GM21360 (cell line): ENCODE measurements around the gene ARMH2.
"Not testable (repeated sequence)": the region's sequence is repeated elsewhere in the genome, so short reads cannot be mapped to it uniquely, and the experiment has no call there.

Experiments
- ATAC-seq: cut with Tn5 transposase; IDR thresholded peaks from one replicate; pipeline ENCODE4 v1.9.1; 2021; ENCODE audit warnings: mild to moderate bottlenecking, moderate library complexity; ENCODE audit not compliant: unreplicated experiment

The ARMH2 gene

DNA sequence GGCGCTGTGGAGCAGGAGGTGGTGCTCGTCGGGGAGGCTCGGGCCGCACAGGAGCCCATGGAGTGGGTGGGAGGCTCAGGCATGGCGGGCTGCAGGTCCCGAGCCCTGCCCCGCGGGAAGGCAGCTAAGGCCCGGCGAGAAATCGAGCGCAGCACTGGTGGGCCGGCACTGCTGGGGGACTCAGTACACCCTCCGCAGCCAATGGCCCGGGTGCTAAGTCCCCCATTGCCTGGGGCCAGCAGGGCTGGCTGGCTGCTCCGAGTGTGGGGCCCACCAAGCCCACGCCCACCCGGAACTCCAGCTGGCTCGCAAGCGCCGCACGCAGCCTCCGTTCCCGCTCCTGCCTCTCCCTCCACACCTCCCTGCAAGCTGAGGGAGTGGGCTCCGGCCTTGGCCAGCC lies 32.7 kb downstream of the ARMH2 start:
- ATAC-seq = not testable (repeated sequence)

GRCh38 chr6:24764833-24765828 lies 33.6 kb downstream of the ARMH2 start:
- ATAC-seq = not testable (repeated sequence)

DNA sequence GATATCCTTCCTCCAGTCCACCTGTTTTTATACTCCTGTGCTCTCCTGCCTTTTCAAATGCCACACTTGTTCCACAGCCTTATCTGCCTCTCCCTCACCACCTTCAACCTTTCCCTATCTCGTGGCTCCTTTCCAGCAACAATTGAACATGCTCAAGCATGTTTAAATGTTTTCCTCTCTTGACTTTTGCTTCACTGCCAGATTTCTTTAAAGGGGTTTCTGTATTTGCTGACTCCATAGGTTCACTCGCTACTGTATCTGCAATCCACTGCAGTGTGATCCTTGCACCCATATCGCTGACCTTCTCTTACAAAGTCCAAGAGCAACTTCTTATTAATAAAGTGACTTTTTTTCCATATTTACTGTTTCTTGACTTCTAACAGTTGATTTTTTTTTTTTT lies 35.1 kb downstream of the ARMH2 start:
- no peak for ATAC-seq

- ATAC-seq = no peak
These were observed 36.9 kb downstream of the ARMH2 start for GRCh38 chr6:24761851-24762250.

DNA sequence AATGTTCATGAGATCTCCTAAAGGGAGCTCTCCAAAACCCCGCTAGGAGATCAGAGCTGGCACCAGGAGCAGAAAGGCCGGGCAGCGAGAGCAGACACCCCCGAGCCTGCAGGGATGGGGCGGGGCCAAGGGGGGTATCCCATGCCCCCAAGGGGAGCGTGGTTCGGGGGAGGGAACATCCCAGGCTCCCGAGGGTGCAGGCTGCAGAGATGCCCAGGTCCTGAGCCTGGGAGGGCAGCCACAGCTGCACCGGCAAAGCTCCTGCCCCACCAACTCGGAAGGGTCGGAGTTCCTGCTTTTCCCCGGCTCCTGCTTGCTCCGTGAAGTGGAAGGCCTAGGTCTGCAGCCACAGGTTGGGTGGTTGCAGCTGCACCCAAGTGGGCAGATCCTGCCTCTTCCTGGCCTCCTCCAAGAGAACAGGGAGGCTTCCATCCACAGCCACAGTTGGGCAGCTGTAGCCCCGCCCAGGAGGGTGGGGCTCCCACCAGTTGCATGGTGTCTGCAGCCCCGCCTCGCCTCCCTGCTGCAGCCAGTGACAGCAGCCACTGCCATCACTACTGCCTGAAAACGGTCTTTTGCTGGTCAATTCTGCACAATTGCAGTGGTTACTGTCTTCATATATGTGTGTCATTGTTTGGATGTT lies 37.4 kb downstream of the ARMH2 start:
- no peak for ATAC-seq

GRCh38 chr6:24760210-24760609 lies 38.5 kb downstream of the ARMH2 start:
- ATAC-seq = no peak

DNA sequence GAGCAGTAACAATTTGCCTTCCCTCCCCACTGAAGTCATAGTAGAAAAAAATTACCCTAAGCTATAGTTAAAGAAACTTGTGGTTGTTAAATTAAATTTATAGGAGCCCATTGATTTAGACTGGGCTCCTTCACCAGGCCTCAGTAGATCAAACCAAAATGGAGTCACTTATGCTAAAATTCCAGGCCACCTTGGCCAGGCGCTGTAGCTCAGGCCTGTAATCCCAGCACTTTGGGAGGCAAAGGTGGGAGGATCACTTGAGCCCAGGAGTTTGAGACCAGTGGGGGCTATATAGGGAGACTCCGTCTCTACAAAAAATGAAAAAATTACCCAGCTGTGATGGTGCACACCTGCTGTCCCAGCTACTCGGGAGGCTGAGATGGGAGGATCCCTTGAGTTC lies 39.0 kb downstream of the ARMH2 start:
- ATAC-seq = no peak

GRCh38 chr6:24757611-24758010 lies 41.1 kb downstream of the ARMH2 start:
- ATAC-seq = no peak

GRCh38 chr6:24755279-24755678 lies 43.4 kb downstream of the ARMH2 start:
- ATAC-seq = no peak

- not testable (repeated sequence) for ATAC-seq
These were observed 44.3 kb downstream of the ARMH2 start for GRCh38 chr6:24754378-24754777.

GRCh38 chr6:24753545-24753944 lies 45.2 kb downstream of the ARMH2 start:
- no peak for ATAC-seq

- no peak for ATAC-seq
These were observed 45.7 kb downstream of the ARMH2 start for GRCh38 chr6:24752917-24753492.

- ATAC-seq = no peak
These were observed 46.2 kb downstream of the ARMH2 start for GRCh38 chr6:24752503-24752902.

GRCh38 chr6:24750878-24751277 lies 47.8 kb downstream of the ARMH2 start:
- ATAC-seq = not testable (repeated sequence)

GRCh38 chr6:24749297-24749696 lies 49.4 kb downstream of the ARMH2 start:
- ATAC-seq = no peak
